ENCODE data around the gene MOGAT1. TPM values are rescaled to one million over a fixed set of nuclear protein-coding genes. Genes with fewer than 3 reads are reported as not detected.

MOGAT1 gene
- total and polyA plus RNA-seq, 4 donors = 0.30 to 5.5 (median 5.1) TPM; not detected in 1

DNA sequence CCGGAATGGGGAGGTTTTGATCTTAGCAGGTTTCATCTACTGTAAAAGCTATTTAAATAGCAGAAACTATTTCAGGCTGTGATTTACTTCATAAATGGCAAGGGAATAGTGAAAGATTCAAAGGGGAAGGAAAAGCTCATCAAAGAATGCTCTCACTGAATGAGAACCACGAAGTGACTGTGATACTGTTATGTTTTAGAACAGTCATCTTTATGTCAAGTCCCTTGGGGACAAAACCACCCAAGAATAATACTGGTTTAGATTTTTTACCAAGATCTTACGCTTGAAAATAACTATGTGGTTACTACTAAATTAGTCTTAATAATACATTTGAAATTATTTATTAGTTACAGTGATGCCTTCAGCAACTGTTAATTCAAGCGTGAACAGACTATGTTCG is 43.7 kb upstream of the MOGAT1 start:
- Histone ChIP-seq H3K4me3 (ENCODE audit: low read depth in 1 of 3, low read length in 3 of 3) (no peak overlapping the region), H3K27ac (ENCODE audit: low read depth in 1 of 2, low read length in 2 of 2) (no peak overlapping the region), H3K36me3 (ENCODE audit: control insufficient read depth in 4 of 4, insufficient read depth in 3 of 4, low read depth in 1 of 4, low read length in 3 of 4) (peaks cover 8 to 79% (median 47%) of the 10 kb centered on the region in 4 donors), H3K4me1 (ENCODE audit: control insufficient read depth in 4 of 4, insufficient read depth in 4 of 4, low read length in 3 of 4) (no peaks in the 10 kb centered on the region), H3K9ac (ENCODE audit: low read depth in 1 of 2, low read length in 2 of 2) (no peak overlapping the region), H3K27me3 (ENCODE audit: control insufficient read depth in 4 of 4, insufficient read depth in 4 of 4, low read length in 3 of 4) (no peaks in the 10 kb centered on the region), H3K9me3 (ENCODE audit: control insufficient read depth in 4 of 4, low read length in 3 of 4) (no peaks in the 10 kb centered on the region)
- TF ChIP-seq NR2F2 (IDR thresholded peaks at IDR 0.05) = no peak
- TF ChIP-seq, protein P1, sequence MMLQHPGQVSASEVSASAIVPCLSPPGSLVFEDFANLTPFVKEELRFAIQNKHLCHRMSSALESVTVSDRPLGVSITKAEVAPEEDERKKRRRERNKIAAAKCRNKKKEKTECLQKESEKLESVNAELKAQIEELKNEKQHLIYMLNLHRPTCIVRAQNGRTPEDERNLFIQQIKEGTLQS (IDR thresholded peaks at IDR 0.05) = no peak
- TF ChIP-seq HNF4A (conservative IDR thresholded peaks at IDR 0.05) = no peak
- TF ChIP-seq, protein P2, sequence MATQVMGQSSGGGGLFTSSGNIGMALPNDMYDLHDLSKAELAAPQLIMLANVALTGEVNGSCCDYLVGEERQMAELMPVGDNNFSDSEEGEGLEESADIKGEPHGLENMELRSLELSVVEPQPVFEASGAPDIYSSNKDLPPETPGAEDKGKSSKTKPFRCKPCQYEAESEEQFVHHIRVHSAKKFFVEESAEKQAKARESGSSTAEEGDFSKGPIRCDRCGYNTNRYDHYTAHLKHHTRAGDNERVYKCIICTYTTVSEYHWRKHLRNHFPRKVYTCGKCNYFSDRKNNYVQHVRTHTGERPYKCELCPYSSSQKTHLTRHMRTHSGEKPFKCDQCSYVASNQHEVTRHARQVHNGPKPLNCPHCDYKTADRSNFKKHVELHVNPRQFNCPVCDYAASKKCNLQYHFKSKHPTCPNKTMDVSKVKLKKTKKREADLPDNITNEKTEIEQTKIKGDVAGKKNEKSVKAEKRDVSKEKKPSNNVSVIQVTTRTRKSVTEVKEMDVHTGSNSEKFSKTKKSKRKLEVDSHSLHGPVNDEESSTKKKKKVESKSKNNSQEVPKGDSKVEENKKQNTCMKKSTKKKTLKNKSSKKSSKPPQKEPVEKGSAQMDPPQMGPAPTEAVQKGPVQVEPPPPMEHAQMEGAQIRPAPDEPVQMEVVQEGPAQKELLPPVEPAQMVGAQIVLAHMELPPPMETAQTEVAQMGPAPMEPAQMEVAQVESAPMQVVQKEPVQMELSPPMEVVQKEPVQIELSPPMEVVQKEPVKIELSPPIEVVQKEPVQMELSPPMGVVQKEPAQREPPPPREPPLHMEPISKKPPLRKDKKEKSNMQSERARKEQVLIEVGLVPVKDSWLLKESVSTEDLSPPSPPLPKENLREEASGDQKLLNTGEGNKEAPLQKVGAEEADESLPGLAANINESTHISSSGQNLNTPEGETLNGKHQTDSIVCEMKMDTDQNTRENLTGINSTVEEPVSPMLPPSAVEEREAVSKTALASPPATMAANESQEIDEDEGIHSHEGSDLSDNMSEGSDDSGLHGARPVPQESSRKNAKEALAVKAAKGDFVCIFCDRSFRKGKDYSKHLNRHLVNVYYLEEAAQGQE (IDR thresholded peaks at IDR 0.05) = no peak
- WGBS = 96% methylated on average over 5 of the region's 5 CpGs
- no peak for DNase-seq (ENCODE audit: low spot score)

DNA sequence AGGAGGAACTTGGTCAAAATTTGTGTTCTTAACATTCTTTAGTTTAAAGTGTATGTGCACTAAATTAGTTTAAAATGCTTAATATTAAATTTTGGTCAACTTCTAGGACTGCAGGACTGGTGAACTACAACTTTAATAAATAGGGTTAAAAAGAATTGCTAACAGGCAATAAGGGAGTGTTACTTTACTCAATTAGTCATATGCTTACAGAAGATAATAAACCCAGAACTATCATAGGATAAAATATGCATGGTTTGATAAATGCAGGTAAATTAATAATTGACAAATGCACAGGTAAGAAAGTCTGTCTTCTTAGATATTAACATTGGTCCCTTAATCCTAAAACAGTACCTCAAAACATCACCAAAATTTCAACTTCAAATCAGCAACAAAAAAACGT is 36.2 kb upstream of the MOGAT1 start:
- no peak overlapping the region for H3K27ac ChIP-seq (ENCODE audit: low read depth in 1 of 2, low read length in 2 of 2)
- WGBS = 95% methylated on average over 1 of the region's 1 CpG
- no peaks in the 10 kb centered on the region for H3K27me3 ChIP-seq (ENCODE audit: control insufficient read depth in 4 of 4, insufficient read depth in 4 of 4, low read length in 3 of 4)
- TF ChIP-seq TAF1 (conservative IDR thresholded peaks at IDR 0.05) (no peak), RXRA (IDR thresholded peaks at IDR 0.05) (no peak), EGR1 (IDR thresholded peaks at IDR 0.05; ENCODE audit: low read depth in 2 of 2) (no peak), GABPA (IDR thresholded peaks at IDR 0.05 in 1 of 2, conservative IDR thresholded peaks at IDR 0.05 in 1 of 2) (no peak), FOXA2 (IDR thresholded peaks at IDR 0.05) (no peak), SP1 (IDR thresholded peaks at IDR 0.05) (no peak), HNF4G (IDR thresholded peaks at IDR 0.05) (no peak), NR2F2 (IDR thresholded peaks at IDR 0.05) (no peak), JUND (IDR thresholded peaks at IDR 0.05) (no peak), HNF4A (conservative IDR thresholded peaks at IDR 0.05) (no peak), RAD21 (IDR thresholded peaks at IDR 0.05) (no peak), YY1 (IDR thresholded peaks at IDR 0.05) (no peak), FOXA1 (IDR thresholded peaks at IDR 0.05) (no peak)
- TF ChIP-seq, protein P3, sequence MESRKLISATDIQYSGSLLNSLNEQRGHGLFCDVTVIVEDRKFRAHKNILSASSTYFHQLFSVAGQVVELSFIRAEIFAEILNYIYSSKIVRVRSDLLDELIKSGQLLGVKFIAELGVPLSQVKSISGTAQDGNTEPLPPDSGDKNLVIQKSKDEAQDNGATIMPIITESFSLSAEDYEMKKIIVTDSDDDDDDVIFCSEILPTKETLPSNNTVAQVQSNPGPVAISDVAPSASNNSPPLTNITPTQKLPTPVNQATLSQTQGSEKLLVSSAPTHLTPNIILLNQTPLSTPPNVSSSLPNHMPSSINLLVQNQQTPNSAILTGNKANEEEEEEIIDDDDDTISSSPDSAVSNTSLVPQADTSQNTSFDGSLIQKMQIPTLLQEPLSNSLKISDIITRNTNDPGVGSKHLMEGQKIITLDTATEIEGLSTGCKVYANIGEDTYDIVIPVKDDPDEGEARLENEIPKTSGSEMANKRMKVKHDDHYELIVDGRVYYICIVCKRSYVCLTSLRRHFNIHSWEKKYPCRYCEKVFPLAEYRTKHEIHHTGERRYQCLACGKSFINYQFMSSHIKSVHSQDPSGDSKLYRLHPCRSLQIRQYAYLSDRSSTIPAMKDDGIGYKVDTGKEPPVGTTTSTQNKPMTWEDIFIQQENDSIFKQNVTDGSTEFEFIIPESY (IDR thresholded peaks at IDR 0.05) = no peak
- TF ChIP-seq, protein P1 (IDR thresholded peaks at IDR 0.05) = no peak
- TF ChIP-seq, protein P4, sequence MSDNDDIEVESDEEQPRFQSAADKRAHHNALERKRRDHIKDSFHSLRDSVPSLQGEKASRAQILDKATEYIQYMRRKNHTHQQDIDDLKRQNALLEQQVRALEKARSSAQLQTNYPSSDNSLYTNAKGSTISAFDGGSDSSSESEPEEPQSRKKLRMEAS (IDR thresholded peaks at IDR 0.05) = no peak
- no peak for DNase-seq (ENCODE audit: low spot score)
- H3K36me3 ChIP-seq (ENCODE audit: control insufficient read depth in 4 of 4, insufficient read depth in 3 of 4, low read depth in 1 of 4, low read length in 3 of 4) = peaks cover 2 to 54% (median 29%) of the 10 kb centered on the region in 4 donors
- H3K9ac ChIP-seq (ENCODE audit: low read depth in 1 of 2, low read length in 2 of 2) = no peak overlapping the region
- H3K4me3 ChIP-seq (ENCODE audit: low read depth in 1 of 3, low read length in 3 of 3) = no peak overlapping the region
- no peaks in the 10 kb centered on the region for H3K9me3 ChIP-seq (ENCODE audit: control insufficient read depth in 4 of 4, low read length in 3 of 4)
- H3K4me1 ChIP-seq (ENCODE audit: control insufficient read depth in 4 of 4, insufficient read depth in 4 of 4, low read length in 3 of 4) = no peaks in the 10 kb centered on the region

Data from liver (tissue), 9 donors.